DMS153 treated with DMSO at 0.1 percent for 48 hours (cell line): Measurements from ENCODE around the gene STAG2.
A peak's percentile ranks its signal among the peaks of the same experiment; 100 is the strongest.
"Not testable (repeated sequence)": the region's sequence is repeated elsewhere in the genome, so short reads cannot be mapped to it uniquely, and the experiment has no call there.

ENCODE experiments used
- DNase-seq: peaks from one replicate; lab custom pipeline; 2025; ENCODE audit not compliant: unreplicated experiment; lab: John Stamatoyannopoulos, UW

STAG2 gene

DNA sequence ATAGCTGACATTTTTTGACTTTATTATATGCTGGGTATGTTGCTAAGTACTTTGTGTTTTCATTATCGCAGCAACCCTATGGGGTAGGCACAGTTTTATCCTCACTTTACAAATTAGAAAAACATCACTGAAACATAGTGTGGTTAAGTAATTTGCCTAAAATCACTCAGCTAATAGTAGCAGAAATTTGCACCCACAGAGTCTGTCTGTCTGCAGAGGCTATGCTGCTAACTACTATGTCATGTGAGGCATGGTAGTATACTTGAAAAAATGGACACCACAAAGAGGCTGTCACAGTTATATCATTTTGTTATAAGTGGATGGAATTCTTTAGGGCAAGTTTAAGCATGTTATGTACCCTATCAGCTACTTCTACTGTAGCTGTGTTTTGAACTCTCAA is 69.0 kb downstream of the STAG2 start:
- DNase-seq = no peak

DNA sequence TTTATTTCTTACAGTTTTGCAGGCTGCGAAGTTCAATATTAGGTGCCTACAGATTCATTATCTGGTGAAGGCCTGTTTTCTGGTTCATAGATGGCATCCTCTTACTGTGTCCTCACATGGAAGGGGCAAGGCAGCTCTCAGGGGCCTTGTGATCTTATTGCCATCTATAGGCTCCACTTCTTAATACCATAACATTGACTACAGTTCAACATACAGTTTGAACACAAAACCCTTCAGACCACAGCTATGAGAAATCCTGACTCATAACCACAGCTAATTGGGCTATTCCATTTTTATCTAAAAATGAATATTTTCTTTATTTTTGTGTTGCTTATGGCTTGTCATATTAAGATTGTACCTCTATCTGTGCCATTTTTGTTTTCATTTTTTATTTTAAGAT is 72.3 kb downstream of the STAG2 start:
- no peak for DNase-seq

DNA sequence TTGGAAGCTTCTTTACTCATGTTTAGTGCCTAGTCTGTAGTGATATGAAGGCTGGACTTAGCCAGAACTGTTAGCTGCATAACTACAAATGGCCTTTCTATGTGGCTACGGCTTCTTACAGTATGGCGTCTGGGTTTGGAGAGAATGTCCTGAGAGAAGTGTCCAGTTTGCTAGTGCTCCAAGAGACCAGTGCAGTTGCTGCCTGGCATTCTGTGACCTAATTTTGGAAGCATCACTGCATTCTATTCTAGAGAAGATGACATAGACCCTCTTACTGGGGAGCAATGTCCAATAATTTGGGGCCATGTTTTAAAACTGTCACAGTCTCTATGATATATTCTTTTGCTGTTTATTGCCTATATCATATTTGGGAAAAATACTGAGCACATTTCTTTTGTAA is 74.2 kb downstream of the STAG2 start:
- no peak for DNase-seq

DNA sequence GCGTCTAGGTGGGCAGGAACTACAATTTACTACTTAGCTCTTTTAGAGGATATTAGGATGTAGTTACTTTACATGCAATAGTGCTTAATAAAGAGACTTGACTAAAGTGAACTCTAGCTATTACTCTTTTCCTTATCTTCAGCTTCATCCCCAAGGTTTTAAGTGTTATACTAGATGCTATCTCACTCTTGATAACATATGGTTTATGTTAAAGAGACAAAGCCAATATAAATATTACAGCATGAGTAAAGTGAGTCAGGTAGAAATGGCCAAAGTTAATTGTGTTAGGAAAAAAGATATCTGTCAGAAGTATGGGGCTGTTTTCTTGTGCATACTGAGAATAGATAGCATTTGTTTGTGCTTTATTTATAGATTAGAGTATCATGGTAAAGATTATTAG is 80.5 kb downstream of the STAG2 start:
- no peak for DNase-seq

DNA sequence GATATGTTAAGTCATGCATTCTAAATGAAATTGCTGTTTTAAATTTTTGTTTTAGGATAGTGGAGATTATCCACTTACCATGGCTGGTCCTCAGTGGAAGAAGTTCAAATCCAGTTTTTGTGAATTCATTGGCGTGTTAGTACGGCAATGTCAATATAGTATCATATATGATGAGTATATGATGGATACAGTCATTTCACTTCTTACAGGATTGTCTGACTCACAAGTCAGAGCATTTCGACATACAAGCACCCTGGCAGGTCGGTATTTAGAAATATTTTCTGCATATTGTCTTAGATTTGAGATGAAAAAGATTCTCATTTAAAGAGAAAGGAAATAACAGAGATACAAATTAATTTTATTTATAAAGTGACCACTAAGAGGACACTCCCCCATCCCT is 83.6 kb downstream of the STAG2 start:
- no peak for DNase-seq

DNA sequence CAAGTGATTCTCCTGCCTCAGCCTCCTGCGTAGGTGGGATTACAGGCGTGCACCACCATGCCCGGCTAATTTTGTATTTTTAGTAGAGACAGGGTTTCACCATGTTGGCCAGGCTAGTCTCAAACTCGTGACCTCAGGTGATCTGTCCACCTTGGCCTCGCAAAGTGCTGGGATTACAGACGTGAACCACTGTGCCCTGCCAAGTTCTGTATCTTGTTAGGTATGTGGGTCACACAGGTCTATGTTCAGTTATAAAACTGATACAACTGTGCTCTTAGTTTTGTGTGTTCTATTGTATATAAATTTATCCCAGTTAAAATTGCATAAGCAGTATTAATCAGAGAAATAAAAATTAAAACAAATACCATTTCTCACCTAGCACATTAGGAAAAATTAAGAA is 122.9 kb downstream of the STAG2 start:
- DNase-seq = not testable (repeated sequence)

DNA sequence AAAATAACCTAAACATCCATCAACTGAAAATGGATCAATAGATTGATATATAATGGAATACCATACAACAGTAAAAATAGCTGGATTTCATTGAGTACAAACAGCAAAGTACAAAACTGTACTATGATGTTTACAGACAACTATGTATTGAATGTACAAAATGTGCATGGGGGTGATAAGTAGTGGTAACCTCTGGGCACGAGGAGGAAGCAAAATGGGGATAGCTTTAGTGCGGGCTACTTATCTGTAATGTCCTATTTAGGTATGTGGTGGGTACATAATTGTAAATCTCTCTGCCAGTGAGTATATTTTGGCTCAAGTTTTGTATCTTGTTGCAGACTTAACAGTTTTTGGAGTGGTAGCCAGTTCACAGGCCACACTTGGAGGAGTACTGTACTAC is 123.6 kb downstream of the STAG2 start:
- no peak for DNase-seq

DNA sequence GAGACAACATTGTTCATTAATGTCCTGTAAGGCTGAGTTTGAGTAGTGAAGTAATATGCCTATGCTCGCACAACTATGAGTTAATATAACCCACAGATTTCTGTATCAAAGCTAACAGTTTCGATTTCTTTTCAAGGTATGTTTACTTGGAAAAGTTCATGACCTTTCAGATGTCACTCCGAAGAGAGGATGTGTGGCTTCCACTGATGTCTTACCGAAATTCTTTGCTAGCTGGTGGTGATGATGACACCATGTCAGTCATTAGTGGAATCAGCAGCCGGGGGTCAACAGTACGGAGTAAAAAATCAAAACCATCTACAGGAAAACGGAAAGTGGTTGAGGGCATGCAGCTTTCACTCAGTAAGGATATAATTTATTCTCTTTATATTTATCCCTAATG is 124.9 kb downstream of the STAG2 start:
- no peak for DNase-seq

DNA sequence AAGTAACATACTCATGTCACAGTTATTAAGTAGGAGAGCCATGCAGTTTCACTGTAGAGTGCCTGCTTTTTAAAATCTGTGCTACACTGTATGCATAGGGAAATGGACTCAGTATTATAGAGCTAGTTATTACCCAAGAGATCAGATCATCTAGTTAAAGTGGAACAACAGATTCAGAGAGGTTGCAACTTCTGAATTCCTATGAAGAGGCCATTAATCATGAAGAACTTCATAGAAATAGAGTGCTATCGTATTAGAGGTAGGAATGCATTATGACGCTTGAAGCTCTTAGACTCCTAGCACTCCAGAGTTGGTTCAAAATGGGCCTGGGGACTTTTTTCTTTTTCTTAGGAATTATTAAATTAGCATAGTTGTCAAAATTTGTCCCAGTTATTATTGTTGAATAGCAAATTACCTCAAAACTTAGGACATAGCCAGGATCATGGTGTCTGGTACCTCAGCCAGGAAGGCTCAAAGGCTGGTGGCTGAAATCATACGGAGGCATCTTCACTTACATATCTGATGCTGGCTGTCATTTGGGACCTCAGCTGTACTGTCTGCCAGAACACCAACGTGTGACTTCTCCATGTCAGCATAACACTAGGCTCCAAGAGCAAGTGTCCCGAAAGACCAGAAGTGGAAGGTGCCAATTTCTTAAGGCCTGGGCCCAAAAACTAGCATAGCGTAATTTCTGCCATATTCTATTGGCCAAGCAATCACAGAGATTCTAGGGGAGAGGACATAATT is 125.7 kb downstream of the STAG2 start:
- DNase-seq = no peak

DNA sequence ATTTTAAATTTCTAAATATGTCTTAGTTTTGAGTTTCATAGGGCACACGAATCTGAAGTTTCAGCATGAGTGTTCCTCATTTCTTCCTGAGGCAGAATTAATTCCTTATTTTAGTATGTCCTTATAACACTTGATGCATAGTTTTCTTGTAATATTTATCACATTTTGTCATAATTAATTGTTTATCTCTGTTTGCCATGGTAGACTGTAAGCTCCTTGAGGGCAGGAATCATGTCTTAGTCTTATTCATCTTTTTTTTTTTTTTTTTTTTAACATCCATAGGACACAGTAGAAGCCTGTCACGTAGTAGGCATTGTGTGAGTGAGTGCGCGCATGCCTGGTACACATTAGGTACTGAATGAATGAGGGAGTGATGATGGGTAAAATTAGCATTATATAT is 131.7 kb downstream of the STAG2 start:
- DNase-seq = no peak

DNA sequence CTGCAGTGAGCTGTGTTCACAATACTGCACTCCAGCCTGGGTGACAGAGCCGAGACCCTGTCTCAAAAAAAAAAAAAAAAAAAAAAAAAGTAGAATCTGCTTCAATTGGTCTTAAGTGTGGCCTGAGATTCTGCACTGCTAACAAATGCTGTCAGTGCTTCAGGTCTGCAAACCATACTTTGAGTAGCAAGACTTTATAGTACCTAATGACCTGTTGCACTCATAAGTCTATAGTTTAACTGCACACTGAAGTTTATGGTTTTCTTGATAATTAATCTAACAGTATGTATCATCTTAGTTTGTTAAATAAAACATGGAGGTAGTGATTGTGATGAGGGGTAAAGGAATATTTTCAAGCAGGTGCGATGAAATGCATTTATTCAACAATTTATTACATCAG is 135.6 kb downstream of the STAG2 start:
- DNase-seq = no peak

DNA sequence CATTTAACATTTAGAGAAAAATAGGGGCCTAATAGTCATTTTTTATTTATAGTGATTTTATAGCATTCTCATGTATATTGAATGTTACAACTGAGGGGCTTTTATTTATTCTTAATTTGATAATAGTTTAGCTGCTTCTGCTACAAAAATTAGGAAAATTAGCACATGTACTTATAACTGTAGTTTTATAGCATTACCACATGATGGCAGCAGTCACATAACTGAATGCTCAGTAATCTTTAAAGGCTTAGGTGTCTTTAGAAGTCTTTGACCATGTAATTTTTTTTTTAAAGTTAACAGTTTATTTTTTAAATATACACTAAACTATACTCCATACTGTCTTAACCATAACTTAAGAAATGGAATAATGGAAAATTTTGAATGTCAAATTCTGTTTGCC is 136.6 kb downstream of the STAG2 start:
- DNase-seq = peak; percentile 22

DNA sequence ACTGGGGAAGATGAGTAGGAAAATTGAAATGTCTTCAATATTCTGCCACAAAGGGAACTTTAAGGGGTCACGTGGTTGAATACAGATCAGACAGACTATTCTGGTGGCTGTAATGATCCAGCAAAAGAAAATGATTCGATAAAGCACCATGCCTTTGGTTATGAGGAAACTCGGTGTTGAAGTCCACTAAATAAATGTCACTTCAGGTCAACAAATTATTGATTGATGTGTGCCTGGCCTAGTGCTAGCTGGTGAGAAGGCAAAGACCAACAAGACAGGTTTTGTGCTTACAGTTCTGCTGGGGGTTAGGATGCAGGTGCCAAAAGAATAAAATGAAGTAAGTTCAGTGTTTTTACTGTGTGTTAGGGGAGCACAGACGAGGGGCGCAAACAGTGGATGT is 142.5 kb downstream of the STAG2 start:
- no peak for DNase-seq

DNA sequence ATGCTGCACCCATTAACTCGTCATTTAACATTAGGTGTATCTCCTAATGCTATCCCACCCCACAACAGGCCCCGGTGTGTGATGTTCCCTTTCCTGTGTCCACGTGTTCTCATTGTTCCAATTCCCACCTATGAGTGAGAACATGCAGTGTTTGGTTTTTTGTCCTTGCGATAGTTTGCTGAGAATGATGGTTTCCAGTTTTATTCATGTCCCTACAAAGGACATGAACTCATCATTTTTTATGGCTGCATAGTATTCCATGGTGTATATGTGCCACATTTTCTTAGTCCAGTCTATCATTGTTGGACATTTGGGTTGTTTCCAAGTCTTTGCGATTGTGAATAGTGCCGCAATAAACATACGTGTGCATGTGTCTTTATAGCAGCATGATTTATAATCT is 143.0 kb downstream of the STAG2 start:
- not testable (repeated sequence) for DNase-seq

DNA sequence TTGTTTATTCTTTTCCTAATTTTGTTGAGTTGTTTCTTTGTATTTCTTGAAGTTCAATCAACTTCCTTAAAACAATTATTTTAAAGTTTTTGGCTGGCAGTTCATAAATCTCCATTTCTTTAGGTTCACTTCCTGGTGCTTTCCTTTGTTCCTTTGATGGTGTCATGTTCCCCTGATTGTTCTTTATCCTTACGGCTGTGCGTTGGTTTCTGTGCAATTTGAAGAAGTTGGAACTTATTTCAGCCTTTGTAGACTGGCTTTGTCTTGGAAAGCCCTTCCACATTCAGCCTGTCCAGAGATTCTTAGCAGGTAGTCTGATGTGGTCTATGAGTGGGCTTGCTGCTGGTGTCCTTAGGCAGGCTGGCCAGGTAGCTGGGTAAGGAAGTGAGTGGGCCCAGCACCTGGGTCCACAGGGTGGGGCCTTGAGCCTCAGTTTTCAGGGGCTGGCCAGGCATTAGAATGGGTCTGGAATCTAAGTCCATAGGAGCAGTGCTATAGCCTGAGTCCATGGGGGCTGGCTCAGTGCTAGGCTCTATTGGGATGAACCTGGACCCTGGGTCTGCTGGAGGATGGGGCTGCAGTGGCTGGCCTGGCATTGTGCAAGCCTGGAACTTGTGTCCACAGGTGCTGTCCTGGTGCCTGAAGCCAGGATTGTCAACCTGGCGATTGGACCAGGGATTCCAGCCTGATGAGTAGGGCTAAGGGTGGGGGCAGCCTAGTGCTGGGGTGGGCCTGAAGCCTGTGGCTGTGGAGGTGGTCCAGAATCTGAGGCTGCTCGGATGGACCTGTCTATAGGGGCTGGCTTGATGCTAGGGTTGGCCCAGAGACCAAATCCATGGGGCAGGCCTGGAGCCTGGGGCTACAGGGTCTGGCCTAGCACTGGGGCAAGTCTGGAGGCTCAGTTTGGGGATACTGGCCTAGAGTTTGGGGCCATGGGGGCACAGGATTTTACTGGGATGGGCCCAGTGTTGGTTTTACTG is 152.4 kb downstream of the STAG2 start:
- DNase-seq = no peak

DNA sequence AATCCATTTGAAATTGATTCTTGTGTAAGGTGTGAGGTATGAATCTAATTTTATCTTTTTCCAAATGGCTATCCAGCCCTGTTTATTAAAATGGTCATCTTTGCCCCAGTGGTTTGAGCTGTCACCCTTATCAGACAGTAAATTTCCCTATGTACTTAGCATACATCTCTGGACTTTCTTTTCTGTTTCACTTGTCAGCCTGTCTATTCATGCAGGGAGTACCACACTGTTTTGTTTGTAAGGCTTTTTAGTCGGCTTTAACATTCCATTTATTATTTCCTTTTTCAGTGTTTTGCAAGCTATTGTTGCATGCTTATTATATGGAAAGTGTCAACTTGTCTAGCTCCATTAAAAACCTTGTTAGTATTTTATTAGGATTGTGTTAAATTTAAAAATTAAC is 155.8 kb downstream of the STAG2 start:
- no peak for DNase-seq

DNA sequence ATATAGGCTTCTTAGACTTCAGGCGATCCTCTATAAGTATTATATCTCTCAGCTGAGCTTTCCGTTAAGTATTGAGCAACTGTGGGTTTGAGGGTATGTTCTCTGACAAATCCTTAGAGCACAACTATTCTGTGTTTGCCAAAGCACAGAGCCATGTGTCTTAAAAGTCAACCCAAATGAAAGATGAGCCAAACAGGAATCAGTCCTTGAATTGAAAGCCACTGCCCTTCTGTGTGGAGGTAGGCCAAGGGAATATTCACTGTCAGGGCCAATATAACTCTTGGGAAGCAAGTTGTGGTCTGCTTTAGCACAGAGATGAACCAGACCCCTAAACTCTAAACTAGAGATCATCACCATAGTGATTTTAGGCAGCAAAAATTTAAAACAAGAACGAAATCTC is 164.0 kb downstream of the STAG2 start:
- DNase-seq = no peak

DNA sequence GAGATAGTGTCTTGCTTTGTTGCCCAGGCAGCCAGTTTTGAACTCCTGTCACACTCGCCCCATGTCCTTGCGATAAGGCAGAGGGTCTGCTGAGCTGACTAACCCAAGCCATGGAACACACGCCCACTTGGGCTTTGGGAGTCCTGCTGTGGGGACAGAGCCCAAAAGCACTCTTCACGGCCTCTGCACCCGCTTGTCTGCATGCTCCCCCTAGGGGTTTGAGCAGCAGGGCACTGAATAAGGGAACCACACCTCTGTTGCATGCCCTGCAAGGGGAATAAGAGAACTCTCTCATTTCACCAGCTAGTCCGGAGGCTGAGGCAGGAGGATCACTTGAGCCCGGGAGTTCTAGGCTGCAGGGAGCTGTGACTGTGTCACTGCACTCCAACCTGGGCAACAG is 166.0 kb downstream of the STAG2 start:
- DNase-seq = no peak

DNA sequence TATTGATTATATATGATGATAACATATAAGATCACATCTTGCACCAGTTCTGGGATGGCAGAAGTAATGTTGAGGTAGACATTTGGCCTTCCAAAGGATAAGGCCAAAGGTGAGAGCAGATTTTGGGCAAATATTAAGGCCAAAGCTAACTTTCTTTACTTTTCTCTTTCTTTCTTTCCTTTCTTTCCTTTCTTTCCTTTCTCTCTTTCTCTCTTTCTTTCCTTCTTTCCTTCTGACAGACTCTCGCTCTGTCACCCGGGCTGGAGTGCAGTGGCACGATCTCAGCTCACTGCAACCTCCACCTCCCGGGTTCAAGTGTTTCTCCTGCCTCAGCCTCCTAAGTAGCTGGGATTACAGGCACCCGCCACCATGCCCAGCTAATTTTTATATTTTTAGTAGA is 170.9 kb downstream of the STAG2 start:
- DNase-seq = not testable (repeated sequence)

DNA sequence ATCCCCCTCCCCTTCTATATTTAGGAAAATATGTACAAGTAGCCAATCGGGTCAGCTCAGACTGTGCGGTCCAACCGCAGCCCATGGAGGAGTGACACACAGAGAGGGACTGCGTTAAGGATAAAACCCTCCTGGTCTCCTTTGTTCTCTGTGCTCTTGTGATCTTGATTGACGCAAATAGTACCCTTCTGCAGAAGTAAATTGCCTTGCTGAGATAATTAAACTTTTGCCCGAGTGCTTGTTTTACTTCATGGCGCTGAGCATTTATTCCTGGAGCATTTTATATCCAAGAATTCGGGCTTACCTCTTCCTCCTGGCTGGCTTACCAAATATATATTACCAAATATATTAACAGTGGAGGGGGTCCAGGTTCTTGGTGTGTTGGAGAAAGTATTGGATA is 184.2 kb downstream of the STAG2 start:
- DNase-seq = no peak

DNA sequence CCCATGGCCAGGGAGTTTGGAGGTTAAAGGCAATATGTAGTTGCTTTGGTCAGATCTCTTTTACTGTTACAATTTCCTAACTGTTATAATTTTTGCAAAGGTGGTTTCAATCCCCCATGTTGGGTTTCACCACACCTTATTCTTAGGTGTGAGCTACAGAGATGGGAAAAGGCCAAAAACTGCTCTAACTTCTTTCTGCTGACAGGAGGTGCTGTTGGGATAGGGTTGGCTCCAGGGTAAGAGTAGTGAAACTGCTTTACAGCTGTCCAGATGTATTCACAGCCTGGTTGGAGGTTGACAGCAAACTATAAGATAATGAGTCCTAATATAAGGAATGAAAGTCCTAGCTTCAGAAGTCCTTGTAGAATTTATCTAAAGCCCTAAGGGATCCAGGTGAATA is 189.7 kb downstream of the STAG2 start:
- no peak for DNase-seq
